C4-2B (cell line): ENCODE results near the gene CCDC81.

Experiments used
- ZFX ChIP-seq: fragments of 450-650 bp; IDR thresholded peaks from 2 replicates; pipeline ENCODE4 v1.6.1; 2017
- TF ChIP-seq, protein P1 (sequence below): fragments of 450-650 bp; conservative IDR thresholded peaks from 2 replicates; pipeline ENCODE4 v1.5.1; 2017; ENCODE audit warnings: mild to moderate bottlenecking

GRCh38 chr11:86431258-86431657 is 56.6 kb downstream of the CCDC81 start:
- TF ChIP-seq, protein P1, sequence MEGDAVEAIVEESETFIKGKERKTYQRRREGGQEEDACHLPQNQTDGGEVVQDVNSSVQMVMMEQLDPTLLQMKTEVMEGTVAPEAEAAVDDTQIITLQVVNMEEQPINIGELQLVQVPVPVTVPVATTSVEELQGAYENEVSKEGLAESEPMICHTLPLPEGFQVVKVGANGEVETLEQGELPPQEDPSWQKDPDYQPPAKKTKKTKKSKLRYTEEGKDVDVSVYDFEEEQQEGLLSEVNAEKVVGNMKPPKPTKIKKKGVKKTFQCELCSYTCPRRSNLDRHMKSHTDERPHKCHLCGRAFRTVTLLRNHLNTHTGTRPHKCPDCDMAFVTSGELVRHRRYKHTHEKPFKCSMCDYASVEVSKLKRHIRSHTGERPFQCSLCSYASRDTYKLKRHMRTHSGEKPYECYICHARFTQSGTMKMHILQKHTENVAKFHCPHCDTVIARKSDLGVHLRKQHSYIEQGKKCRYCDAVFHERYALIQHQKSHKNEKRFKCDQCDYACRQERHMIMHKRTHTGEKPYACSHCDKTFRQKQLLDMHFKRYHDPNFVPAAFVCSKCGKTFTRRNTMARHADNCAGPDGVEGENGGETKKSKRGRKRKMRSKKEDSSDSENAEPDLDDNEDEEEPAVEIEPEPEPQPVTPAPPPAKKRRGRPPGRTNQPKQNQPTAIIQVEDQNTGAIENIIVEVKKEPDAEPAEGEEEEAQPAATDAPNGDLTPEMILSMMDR = no peak
- TF ChIP-seq ZFX = no peak
